Nephron (organoid): ENCODE data around the gene RCE1.
"Not testable (repeated sequence)": the region's sequence is repeated elsewhere in the genome, so short reads cannot be mapped to it uniquely, and the experiment has no call there.

Source experiments
- H3K27ac Mint-ChIP-seq, 3 experiments: 2 replicates each; pipeline ENCODE4 v1.8.0; 2020; ENCODE audit warnings: mixed read lengths in 3 of 3, mild to moderate bottlenecking in 2 of 3, moderate library complexity in 1 of 3
- H3K27me3 Mint-ChIP-seq: 2 replicates; pipeline ENCODE4 v1.8.0; 2021; ENCODE audit warnings: low read depth, mild to moderate bottlenecking, moderate library complexity, mixed read lengths
- H3K36me3 Mint-ChIP-seq: 2 replicates; pipeline ENCODE4 v1.8.0; 2020; ENCODE audit warnings: low read depth, mixed read lengths
- H3K4me1 Mint-ChIP-seq: 2 replicates; pipeline ENCODE4 v1.8.0; 2020; ENCODE audit warnings: mixed read lengths
- H3K4me3 Mint-ChIP-seq, 3 experiments: 2 replicates each; pipeline ENCODE4 v1.8.0; 2020; ENCODE audit warnings: mild to moderate bottlenecking in 3 of 3, mixed read lengths in 3 of 3, moderate library complexity in 2 of 3
- H3K9me3 Mint-ChIP-seq: 2 replicates; pipeline ENCODE4 v1.8.0; 2020; ENCODE audit warnings: mixed read lengths
- CTCF ChIP-seq, 3 experiments: fragments of 200-600 bp; sonication (generic); IDR thresholded peaks; one replicate each; pipeline ENCODE4 v1.5.0; 2021; ENCODE audit warnings: antibody characterized with exemption in 3 of 3; ENCODE audit not compliant: unreplicated experiment in 3 of 3

Gene RCE1

GRCh38 chr11:66815646-66816045 is 27.6 kb upstream of the RCE1 start:
- no peak for TF ChIP-seq CTCF (IDR thresholded peaks at IDR 0.05; ENCODE audit: unreplicated experiment in 3 of 3)
- Mint-ChIP-seq H3K27ac (no peak overlapping the region), H3K4me1 (no peaks in the 10 kb centered on the region), H3K27me3 (peaks cover 3% of the 10 kb centered on the region), H3K9me3 (no peaks in the 10 kb centered on the region), H3K36me3 (peaks cover 3% of the 10 kb centered on the region), H3K4me3 (no peak overlapping the region)

- Mint-ChIP-seq H3K36me3 (peaks cover 3% of the 10 kb centered on the region), H3K27ac (no peak overlapping the region), H3K4me3 (no peak overlapping the region), H3K9me3 (no peaks in the 10 kb centered on the region), H3K27me3 (no peaks in the 10 kb centered on the region), H3K4me1 (no peaks in the 10 kb centered on the region)
- TF ChIP-seq CTCF (IDR thresholded peaks at IDR 0.05; ENCODE audit: unreplicated experiment in 3 of 3): no peak
These were observed 24.8 kb upstream of the RCE1 start for GRCh38 chr11:66818231-66818955.

- Mint-ChIP-seq H3K4me3 (no peak overlapping the region), H3K27ac (no peak overlapping the region), H3K36me3 (no peaks in the 10 kb centered on the region), H3K4me1 (no peaks in the 10 kb centered on the region), H3K27me3 (no peaks in the 10 kb centered on the region), H3K9me3 (no peaks in the 10 kb centered on the region)
- no peak for TF ChIP-seq CTCF (IDR thresholded peaks at IDR 0.05; ENCODE audit: unreplicated experiment in 3 of 3)
These were observed 22.9 kb upstream of the RCE1 start for GRCh38 chr11:66820381-66820780.

DNA sequence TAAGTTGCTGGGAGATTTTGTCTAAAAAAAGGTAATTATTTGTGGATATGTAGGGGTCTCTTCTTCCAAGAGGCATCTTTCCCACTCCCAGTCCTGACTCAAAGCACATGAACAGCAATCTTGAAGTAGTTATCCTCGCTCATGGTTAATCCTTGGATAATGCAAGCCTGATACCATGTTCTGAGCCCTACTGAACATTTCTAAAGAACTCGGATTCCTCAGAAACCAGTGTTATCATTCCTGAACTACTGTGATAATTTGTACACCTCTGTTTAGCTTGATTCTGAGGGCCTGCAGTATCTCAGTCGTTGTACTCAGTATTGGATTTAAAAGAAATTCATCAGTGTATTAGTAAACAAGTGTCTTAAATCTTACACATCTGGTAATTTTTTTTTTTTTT is 22.3 kb upstream of the RCE1 start:
- Mint-ChIP-seq H3K9me3 (no peaks in the 10 kb centered on the region), H3K27ac (no peak overlapping the region), H3K36me3 (no peaks in the 10 kb centered on the region), H3K4me3 (no peak overlapping the region), H3K27me3 (no peaks in the 10 kb centered on the region), H3K4me1 (no peaks in the 10 kb centered on the region)
- no peak for TF ChIP-seq CTCF (IDR thresholded peaks at IDR 0.05; ENCODE audit: unreplicated experiment in 3 of 3)

- no peaks in the 10 kb centered on the region for H3K27me3 Mint-ChIP-seq
- TF ChIP-seq CTCF (IDR thresholded peaks at IDR 0.05; ENCODE audit: unreplicated experiment in 3 of 3): no peak
- no peaks in the 10 kb centered on the region for H3K4me1 Mint-ChIP-seq
- peaks cover 3% of the 10 kb centered on the region for H3K36me3 Mint-ChIP-seq
- H3K27ac Mint-ChIP-seq: no peak overlapping the region
- H3K9me3 Mint-ChIP-seq: no peaks in the 10 kb centered on the region
- no peak overlapping the region for H3K4me3 Mint-ChIP-seq
These were observed 19.5 kb upstream of the RCE1 start for GRCh38 chr11:66823700-66824099.

DNA sequence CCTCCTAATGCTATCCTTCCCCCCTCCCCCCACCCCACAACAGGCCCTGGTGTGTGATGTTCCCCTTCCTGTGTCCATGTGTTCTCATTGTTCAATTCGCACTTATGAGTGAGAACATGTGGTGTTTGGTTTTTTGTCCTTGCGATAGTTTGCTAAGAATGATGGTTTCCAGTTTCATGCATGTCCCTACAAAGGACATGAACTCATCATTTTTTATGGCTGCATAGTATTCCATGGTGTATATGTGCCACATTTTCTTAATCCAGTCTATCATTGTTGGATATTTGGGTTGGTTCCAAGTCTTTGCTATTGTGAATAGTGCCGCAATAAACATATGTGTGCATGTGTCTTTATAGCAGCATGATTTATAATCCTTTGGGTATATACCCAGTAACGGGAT is 18.7 kb upstream of the RCE1 start:
- not testable (repeated sequence) for H3K9me3 Mint-ChIP-seq, H3K36me3 Mint-ChIP-seq, H3K4me3 Mint-ChIP-seq, H3K4me1 Mint-ChIP-seq, H3K27ac Mint-ChIP-seq, H3K27me3 Mint-ChIP-seq
